Loucy (cell line): ENCODE data around the gene PVALEF.

Experiments
- CTCF ChIP-seq: fragments of 200-600 bp; sonication (generic); conservative IDR thresholded peaks from 2 replicates; pipeline ENCODE4 v1.5.1; 2014; ENCODE audit warnings: mild to moderate bottlenecking, antibody characterized with exemption, low read length
- EZH2phosphoT487 ChIP-seq: fragments of 200-600 bp; IDR thresholded peaks from 2 replicates; pipeline ENCODE4 v1.6.1; 2018; ENCODE audit warnings: antibody characterized with exemption, mild to moderate bottlenecking, moderate library complexity, borderline replicate concordance

- TF ChIP-seq EZH2phosphoT487 (no peak), CTCF (no peak)
Observed at GRCh38 chr17:81121841-81122733, 43.2 kb upstream of the PVALEF start.
